ENCODE measurements around the gene MROH7. TPM values are rescaled to one million over a fixed set of nuclear protein-coding genes. Genes with fewer than 3 reads are reported as not detected.

MROH7 gene
- polyA plus RNA-seq, 1 donor from 2014 or later, result not detected

DNA sequence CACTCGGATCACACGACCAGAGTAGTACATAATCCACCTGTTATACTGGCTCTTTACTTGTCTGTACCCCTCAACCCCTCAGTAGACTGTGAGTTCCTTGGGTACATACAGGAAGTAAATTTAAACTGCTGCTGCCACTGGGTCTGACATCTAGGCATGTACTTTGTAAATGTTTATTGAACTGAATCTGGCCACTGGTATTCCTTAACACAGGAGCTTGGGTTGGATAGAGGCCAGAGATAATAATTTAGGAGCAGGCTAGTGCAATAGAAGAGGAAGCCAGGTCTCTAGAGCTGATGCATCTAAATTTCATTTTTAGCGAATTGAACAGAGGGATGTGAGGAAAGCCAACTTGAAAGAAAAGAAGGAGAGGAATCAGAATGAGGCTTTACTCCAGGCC is 86.4 kb downstream of the MROH7 start:
- no peaks in the 10 kb centered on the region for H3F3A ChIP-seq (ENCODE audit: insufficient read depth, low read length, poor library complexity, severe bottlenecking)
- H3K79me2 ChIP-seq (replicated peaks; ENCODE audit: insufficient read depth, low read length), result no peaks in the 10 kb centered on the region
- no peaks in the 10 kb centered on the region for H4K20me1 ChIP-seq (ENCODE audit: insufficient read depth)
- H3K9me3 ChIP-seq (ENCODE audit: low read length), result peaks cover 6% of the 10 kb centered on the region
- no peak overlapping the region for H2AFZ ChIP-seq (ENCODE audit: low read depth, low read length)
- peaks cover 19% of the 10 kb centered on the region for H3K36me3 ChIP-seq (ENCODE audit: insufficient read depth, low read length)
- no peaks in the 10 kb centered on the region for H3K27me3 ChIP-seq (ENCODE audit: insufficient read depth, low read depth, low read length)
- TF ChIP-seq TAF1 (IDR thresholded peaks at IDR 0.05; ENCODE audit: low read depth), result no peak
- no peak for TF ChIP-seq EP300 (conservative IDR thresholded peaks at IDR 0.05; ENCODE audit: poor library complexity, severe bottlenecking)
- no peak overlapping the region for H3K27ac ChIP-seq (ENCODE audit: low read length)
- H3K9me2 ChIP-seq (ENCODE audit: insufficient read depth, low read length), result no peaks in the 10 kb centered on the region
- H3K9ac ChIP-seq (ENCODE audit: low read length), result no peak overlapping the region
- H3K4me2 ChIP-seq (ENCODE audit: low read length), result no peak overlapping the region
- no peak overlapping the region for H3K4me3 ChIP-seq (ENCODE audit: low read length)

DNA sequence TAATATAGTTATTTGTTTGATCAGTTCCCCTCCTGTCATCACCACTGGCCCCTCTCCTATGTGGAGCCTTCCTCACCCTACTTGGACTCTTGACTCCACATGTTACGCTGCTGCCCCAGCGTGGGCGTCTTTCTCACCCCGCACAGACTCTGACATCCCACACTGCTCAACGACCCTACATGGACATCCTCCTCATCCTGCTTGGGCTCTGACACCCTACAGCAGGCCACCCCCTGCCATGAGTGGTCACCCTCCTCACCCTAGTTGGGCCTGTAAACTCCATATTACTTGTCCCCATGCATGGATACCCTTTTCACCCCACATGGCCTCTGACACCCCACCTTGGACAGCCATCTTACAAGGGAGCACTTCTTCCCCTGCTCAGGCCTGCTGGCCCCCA is 95.1 kb downstream of the MROH7 start:
- Histone ChIP-seq H3K9me3 (ENCODE audit: low read length) (no peaks in the 10 kb centered on the region), H3F3A (ENCODE audit: insufficient read depth, low read length, poor library complexity, severe bottlenecking) (no peaks in the 10 kb centered on the region), H3K27me3 (ENCODE audit: insufficient read depth, low read depth, low read length) (no peaks in the 10 kb centered on the region), H3K4me3 (ENCODE audit: low read length) (no peak overlapping the region), H3K9ac (ENCODE audit: low read length) (no peak overlapping the region), H4K20me1 (ENCODE audit: insufficient read depth) (no peaks in the 10 kb centered on the region), H3K27ac (ENCODE audit: low read length) (no peak overlapping the region), H3K36me3 (ENCODE audit: insufficient read depth, low read length) (no peaks in the 10 kb centered on the region), H2AFZ (ENCODE audit: low read depth, low read length) (no peak overlapping the region), H3K79me2 (replicated peaks; ENCODE audit: insufficient read depth, low read length) (no peaks in the 10 kb centered on the region), H3K9me2 (ENCODE audit: insufficient read depth, low read length) (no peaks in the 10 kb centered on the region), H3K4me2 (ENCODE audit: low read length) (no peak overlapping the region)
- TF ChIP-seq EZH2 (IDR thresholded peaks at IDR 0.05; ENCODE audit: borderline replicate concordance, insufficient read depth, low read length, poor library complexity, severe bottlenecking) (no peak), POLR2AphosphoS5 (IDR thresholded peaks at IDR 0.05) (no peak), EP300 (conservative IDR thresholded peaks at IDR 0.05; ENCODE audit: poor library complexity, severe bottlenecking) (no peak), RAD21 (conservative IDR thresholded peaks at IDR 0.05) (no peak), TAF1 (IDR thresholded peaks at IDR 0.05; ENCODE audit: low read depth) (no peak), SMC3 (conservative IDR thresholded peaks at IDR 0.05; ENCODE audit: poor library complexity) (no peak), MXI1 (conservative IDR thresholded peaks at IDR 0.05; ENCODE audit: poor library complexity, severe bottlenecking) (no peak)
- TF ChIP-seq, protein P1, sequence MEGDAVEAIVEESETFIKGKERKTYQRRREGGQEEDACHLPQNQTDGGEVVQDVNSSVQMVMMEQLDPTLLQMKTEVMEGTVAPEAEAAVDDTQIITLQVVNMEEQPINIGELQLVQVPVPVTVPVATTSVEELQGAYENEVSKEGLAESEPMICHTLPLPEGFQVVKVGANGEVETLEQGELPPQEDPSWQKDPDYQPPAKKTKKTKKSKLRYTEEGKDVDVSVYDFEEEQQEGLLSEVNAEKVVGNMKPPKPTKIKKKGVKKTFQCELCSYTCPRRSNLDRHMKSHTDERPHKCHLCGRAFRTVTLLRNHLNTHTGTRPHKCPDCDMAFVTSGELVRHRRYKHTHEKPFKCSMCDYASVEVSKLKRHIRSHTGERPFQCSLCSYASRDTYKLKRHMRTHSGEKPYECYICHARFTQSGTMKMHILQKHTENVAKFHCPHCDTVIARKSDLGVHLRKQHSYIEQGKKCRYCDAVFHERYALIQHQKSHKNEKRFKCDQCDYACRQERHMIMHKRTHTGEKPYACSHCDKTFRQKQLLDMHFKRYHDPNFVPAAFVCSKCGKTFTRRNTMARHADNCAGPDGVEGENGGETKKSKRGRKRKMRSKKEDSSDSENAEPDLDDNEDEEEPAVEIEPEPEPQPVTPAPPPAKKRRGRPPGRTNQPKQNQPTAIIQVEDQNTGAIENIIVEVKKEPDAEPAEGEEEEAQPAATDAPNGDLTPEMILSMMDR (IDR thresholded peaks at IDR 0.05; ENCODE audit: poor library complexity, severe bottlenecking), result no peak
- TF ChIP-seq, protein P2, sequence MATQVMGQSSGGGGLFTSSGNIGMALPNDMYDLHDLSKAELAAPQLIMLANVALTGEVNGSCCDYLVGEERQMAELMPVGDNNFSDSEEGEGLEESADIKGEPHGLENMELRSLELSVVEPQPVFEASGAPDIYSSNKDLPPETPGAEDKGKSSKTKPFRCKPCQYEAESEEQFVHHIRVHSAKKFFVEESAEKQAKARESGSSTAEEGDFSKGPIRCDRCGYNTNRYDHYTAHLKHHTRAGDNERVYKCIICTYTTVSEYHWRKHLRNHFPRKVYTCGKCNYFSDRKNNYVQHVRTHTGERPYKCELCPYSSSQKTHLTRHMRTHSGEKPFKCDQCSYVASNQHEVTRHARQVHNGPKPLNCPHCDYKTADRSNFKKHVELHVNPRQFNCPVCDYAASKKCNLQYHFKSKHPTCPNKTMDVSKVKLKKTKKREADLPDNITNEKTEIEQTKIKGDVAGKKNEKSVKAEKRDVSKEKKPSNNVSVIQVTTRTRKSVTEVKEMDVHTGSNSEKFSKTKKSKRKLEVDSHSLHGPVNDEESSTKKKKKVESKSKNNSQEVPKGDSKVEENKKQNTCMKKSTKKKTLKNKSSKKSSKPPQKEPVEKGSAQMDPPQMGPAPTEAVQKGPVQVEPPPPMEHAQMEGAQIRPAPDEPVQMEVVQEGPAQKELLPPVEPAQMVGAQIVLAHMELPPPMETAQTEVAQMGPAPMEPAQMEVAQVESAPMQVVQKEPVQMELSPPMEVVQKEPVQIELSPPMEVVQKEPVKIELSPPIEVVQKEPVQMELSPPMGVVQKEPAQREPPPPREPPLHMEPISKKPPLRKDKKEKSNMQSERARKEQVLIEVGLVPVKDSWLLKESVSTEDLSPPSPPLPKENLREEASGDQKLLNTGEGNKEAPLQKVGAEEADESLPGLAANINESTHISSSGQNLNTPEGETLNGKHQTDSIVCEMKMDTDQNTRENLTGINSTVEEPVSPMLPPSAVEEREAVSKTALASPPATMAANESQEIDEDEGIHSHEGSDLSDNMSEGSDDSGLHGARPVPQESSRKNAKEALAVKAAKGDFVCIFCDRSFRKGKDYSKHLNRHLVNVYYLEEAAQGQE (IDR thresholded peaks at IDR 0.05; ENCODE audit: borderline replicate concordance), result no peak

DNA sequence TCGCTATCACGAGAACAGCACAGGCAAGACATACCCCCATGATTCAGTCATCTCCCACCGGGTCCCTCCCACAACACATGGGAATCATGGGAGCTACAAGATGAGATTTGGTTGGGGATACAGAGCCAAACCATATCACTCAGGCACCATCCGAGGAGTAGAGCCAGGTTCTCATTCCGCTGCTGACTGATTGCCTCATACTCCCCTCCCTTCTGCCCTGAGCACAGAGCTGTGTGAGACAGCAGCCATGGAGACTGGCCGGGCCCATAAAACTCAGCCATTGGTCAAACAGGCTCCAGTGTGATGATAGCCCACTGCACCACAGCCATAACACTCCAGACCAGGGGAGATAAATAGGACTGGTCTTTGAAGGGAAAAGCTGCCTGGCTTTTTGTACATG is 96.7 kb downstream of the MROH7 start:
- Histone ChIP-seq H3K4me2 (ENCODE audit: low read length) (no peak overlapping the region), H3K79me2 (replicated peaks; ENCODE audit: insufficient read depth, low read length) (no peaks in the 10 kb centered on the region), H4K20me1 (ENCODE audit: insufficient read depth) (no peaks in the 10 kb centered on the region)

More for the DNA sequence above, 96.7 kb downstream of the MROH7 start:
- Histone ChIP-seq H3K27me3 (ENCODE audit: insufficient read depth, low read depth, low read length) (no peaks in the 10 kb centered on the region), H3K9me2 (ENCODE audit: insufficient read depth, low read length) (no peaks in the 10 kb centered on the region), H3K27ac (ENCODE audit: low read length) (no peak overlapping the region), H3K9ac (ENCODE audit: low read length) (no peak overlapping the region), H3K9me3 (ENCODE audit: low read length) (no peaks in the 10 kb centered on the region), H3K4me3 (ENCODE audit: low read length) (no peak overlapping the region), H3F3A (ENCODE audit: insufficient read depth, low read length, poor library complexity, severe bottlenecking) (no peaks in the 10 kb centered on the region), H2AFZ (ENCODE audit: low read depth, low read length) (no peak overlapping the region), H3K36me3 (ENCODE audit: insufficient read depth, low read length) (no peaks in the 10 kb centered on the region)
- no peak for TF ChIP-seq RAD21 (conservative IDR thresholded peaks at IDR 0.05)
- TF ChIP-seq EZH2 (IDR thresholded peaks at IDR 0.05; ENCODE audit: borderline replicate concordance, insufficient read depth, low read length, poor library complexity, severe bottlenecking), result no peak

Measured in neural cell (in vitro differentiated cells).